ENCODE results near the gene METTL24.

GRCh38 chr6:110334423-110335180 lies 23.5 kb downstream of the METTL24 start:
- TF ChIP-seq EZH2 (IDR thresholded peaks at IDR 0.05; ENCODE audit: insufficient read depth, poor library complexity, severe bottlenecking) (no peak), EZH2phosphoT487 (IDR thresholded peaks at IDR 0.05; ENCODE audit: insufficient read depth, low read depth) (no peak)
